HT1080 (cell line): ENCODE results near the gene MORN5. TPM values are rescaled to one million over a fixed set of nuclear protein-coding genes. Genes with fewer than 3 reads are reported as not detected.

Experiments
- DNase-seq: peaks from one replicate; pipeline ENCODE4 v3.0.0-alpha.2; 2015; ENCODE audit warnings: low read depth
- small RNA-seq: library from RNA; depleted of rRNA; stranded (forward); fragments of <200 nt; gene quantifications from one replicate; pipeline ENCODE3, GENCODE V24; 2014
- total RNA-seq: library from RNA; depleted of rRNA; stranded (reverse); fragments of >200 nt; shearing (Covaris generic); gene quantifications from 2 replicates; pipeline ENCODE4 v1.2.3, GENCODE V29; 2014; rRNA removed

MORN5 gene
- total RNA-seq, 1 experiment from 2014 or later: not detected

- DNase-seq: peak; percentile 36
Measured at GRCh38 chr9:122228568-122229484, 69.1 kb downstream of the MORN5 start, which contains the start of gene LHX6. LHX6 (minus strand) TSS chr9:122228957; CDS start chr9:122228740, 217 bp downstream.

DNA sequence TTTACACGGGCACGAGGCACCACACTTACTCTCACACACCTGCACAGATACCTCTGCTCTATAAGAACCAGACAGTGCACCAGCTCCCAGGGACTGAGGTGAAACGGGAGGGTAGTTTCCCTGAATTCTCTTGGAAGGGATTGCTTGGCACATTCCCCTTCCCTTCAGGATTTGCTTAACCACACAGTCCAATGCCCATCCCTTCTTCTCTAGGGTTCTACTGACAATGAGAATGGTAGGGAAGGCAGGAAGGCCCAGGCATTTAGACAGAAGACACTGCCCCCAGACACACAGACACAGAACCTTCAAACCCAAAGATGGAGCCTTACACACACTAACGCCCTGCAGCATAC, 69.8 kb downstream of the MORN5 start:
- no peak for DNase-seq

- no peak for DNase-seq
Measured at GRCh38 chr9:122232796-122233306, 73.1 kb downstream of the MORN5 start.

DNA sequence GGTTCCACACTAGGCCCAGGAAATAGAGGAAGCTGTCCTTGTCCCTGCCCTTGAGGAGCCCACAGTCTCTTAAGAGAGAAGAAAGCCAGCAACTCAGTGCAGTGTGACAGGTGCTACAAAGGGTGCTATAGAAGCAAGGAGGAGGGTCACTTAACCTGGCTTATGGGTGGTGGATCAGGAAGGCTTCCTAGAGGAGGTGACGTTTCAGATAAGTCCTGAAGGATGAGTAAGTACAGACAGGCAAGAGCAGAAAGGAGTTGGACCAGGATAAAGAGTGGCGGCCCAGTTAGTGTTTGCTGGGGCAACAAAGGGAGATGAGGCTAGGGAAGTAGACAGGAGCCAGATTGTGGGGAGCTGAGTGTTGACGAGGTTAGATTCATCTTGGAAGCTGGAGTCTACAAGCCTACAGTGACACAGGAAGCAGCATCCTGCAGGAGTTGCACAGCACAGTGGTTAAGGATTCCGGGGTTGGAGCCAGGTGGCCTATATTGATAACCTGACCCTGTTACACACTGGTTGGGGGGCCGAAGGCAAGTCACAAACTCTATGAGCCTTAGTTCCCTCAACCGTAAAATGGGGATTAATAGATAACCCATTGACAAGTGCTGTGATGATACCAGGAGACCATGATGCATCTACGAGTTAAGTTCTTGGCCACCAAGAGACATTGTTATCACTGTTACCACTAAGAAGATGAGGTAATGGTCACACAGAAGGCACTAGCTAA, 74.5 kb downstream of the MORN5 start:
- no peak for DNase-seq

- DNase-seq: no peak
Measured at GRCh38 chr9:122236681-122237080, 77.0 kb downstream of the MORN5 start.

- no peak for DNase-seq
Measured at GRCh38 chr9:122239722-122240121, 80.0 kb downstream of the MORN5 start.

- no peak for DNase-seq
Measured at GRCh38 chr9:122244349-122244748, 84.6 kb downstream of the MORN5 start.

DNA sequence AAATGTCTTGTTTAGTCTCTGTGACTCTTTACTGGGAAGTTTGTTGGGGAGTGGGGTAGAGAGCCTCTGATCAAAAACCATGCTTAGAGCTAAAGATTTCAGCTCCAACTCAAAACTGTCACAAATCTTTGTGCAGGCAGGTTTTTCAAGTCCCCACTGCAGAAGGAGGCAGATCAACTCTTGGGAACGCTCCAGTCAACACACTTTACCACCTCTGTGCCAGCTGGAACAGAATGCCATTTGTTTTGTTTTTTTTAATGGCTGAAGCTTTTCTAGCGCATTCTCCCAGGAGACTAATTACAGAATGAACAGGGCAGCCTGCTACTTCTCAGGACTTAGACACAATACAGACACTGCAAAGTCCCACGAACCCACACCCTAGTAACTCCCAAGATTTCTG, 87.0 kb downstream of the MORN5 start:
- no peak for DNase-seq

GRCh38 chr9:122248448-122248865, 88.7 kb downstream of the MORN5 start:
- DNase-seq: peak; percentile 34

Small RNA genes within 50 kb of the gene (small RNA-seq; reads per million reads assigned to genes)
- not detected for gene MIR4478

Other genes starting within 250 kb of the MORN5 start
- 7.1 and 9.1 TPM in 2 replicates for gene TTLL11, start 66.6 kb upstream of the MORN5 start, total RNA-seq
- gene NDUFA8, start 129 bp upstream of the MORN5 start, total RNA-seq: 60.8 and 76.1 TPM in 2 replicates
- 0.77 and 1.4 TPM in 2 replicates for gene LHX6, start 69.0 kb downstream of the MORN5 start, total RNA-seq
- gene RBM18, start 104.9 kb downstream of the MORN5 start, total RNA-seq: 12.7 and 12.8 TPM in 2 replicates
- 65.7 and 91.5 TPM in 2 replicates for gene MRRF, start 105.0 kb downstream of the MORN5 start, total RNA-seq
- gene PTGS1, start 211.1 kb downstream of the MORN5 start, total RNA-seq: 0.07 and 0.24 TPM in 2 replicates